Testis (tissue), 2 donors: ENCODE data around the gene MYH10.

Experiments used
- CTCF ChIP-seq, 3 experiments: fragments of 450-650 bp in 2 of 3; fragments of 200-600 bp in 1 of 3; sonication (generic) in 1 of 3; IDR thresholded peaks; one replicate each; pipeline ENCODE4 v1.5.1; 2016 to 2019; ENCODE audit warnings: antibody characterized with exemption in 3 of 3, mild to moderate bottlenecking in 2 of 3, moderate library complexity in 1 of 3
- POLR2A ChIP-seq: fragments of 450-650 bp; IDR thresholded peaks from one replicate; pipeline ENCODE4 v1.6.1; 2017; ENCODE audit warnings: antibody characterized with exemption, mild to moderate bottlenecking, moderate library complexity

GRCh38 chr17:8499171-8499570 lies 131.4 kb downstream of the MYH10 start:
- no peak for TF ChIP-seq CTCF (IDR thresholded peaks at IDR 0.05)
- TF ChIP-seq POLR2A: no peak
